Measurements from ENCODE around the gene SERPINA3.

The SERPINA3 gene

GRCh38 chr14:94643316-94644101 lies 31.3 kb downstream of the SERPINA3 start:
- TF ChIP-seq SIN3A (IDR thresholded peaks at IDR 0.05; ENCODE audit: borderline replicate concordance, insufficient read depth, low read length) = no peak
- TF ChIP-seq REST (IDR thresholded peaks at IDR 0.05; ENCODE audit: insufficient read depth in 1 of 2, low read depth in 2 of 2, low read length in 2 of 2) = no peak
- TF ChIP-seq TAF1 (IDR thresholded peaks at IDR 0.05; ENCODE audit: borderline replicate concordance, insufficient read depth, low read length) = no peak
- TF ChIP-seq POLR2AphosphoS5 (IDR thresholded peaks at IDR 0.05; ENCODE audit: low read depth, low read length) = no peak
- no peak for TF ChIP-seq FOXP2 (optimal IDR thresholded peaks at IDR 0.05; ENCODE audit: borderline replicate concordance, extremely low read depth, extremely low read length, insufficient read depth)

- no peak for TF ChIP-seq SIN3A (IDR thresholded peaks at IDR 0.05; ENCODE audit: borderline replicate concordance, insufficient read depth, low read length)
- no peak for TF ChIP-seq FOXP2 (optimal IDR thresholded peaks at IDR 0.05; ENCODE audit: borderline replicate concordance, extremely low read depth, extremely low read length, insufficient read depth)
- TF ChIP-seq REST (IDR thresholded peaks at IDR 0.05; ENCODE audit: insufficient read depth in 1 of 2, low read depth in 2 of 2, low read length in 2 of 2) = no peak
- no peak for TF ChIP-seq POLR2AphosphoS5 (IDR thresholded peaks at IDR 0.05; ENCODE audit: low read depth, low read length)
- no peak for TF ChIP-seq TAF1 (IDR thresholded peaks at IDR 0.05; ENCODE audit: borderline replicate concordance, insufficient read depth, low read length)
Measured at GRCh38 chr14:94644102-94644535, 31.9 kb downstream of the SERPINA3 start.

GRCh38 chr14:94646066-94646465 lies 33.9 kb downstream of the SERPINA3 start:
- TF ChIP-seq REST (IDR thresholded peaks at IDR 0.05; ENCODE audit: insufficient read depth in 1 of 2, low read depth in 2 of 2, low read length in 2 of 2) = no peak
- TF ChIP-seq SIN3A (IDR thresholded peaks at IDR 0.05; ENCODE audit: borderline replicate concordance, insufficient read depth, low read length) = no peak
- TF ChIP-seq FOXP2 (optimal IDR thresholded peaks at IDR 0.05; ENCODE audit: borderline replicate concordance, extremely low read depth, extremely low read length, insufficient read depth) = no peak
- no peak for TF ChIP-seq TAF1 (IDR thresholded peaks at IDR 0.05; ENCODE audit: borderline replicate concordance, insufficient read depth, low read length)
- TF ChIP-seq POLR2AphosphoS5 (IDR thresholded peaks at IDR 0.05; ENCODE audit: low read depth, low read length) = no peak

GRCh38 chr14:94646481-94646880 lies 34.3 kb downstream of the SERPINA3 start:
- TF ChIP-seq REST (IDR thresholded peaks at IDR 0.05; ENCODE audit: insufficient read depth in 1 of 2, low read depth in 2 of 2, low read length in 2 of 2) (no peak), TAF1 (IDR thresholded peaks at IDR 0.05; ENCODE audit: borderline replicate concordance, insufficient read depth, low read length) (no peak), POLR2AphosphoS5 (IDR thresholded peaks at IDR 0.05; ENCODE audit: low read depth, low read length) (no peak), SIN3A (IDR thresholded peaks at IDR 0.05; ENCODE audit: borderline replicate concordance, insufficient read depth, low read length) (no peak)
